Loucy (cell line): ENCODE measurements around the gene PADI1.

Experiments used
- H2AFZ ChIP-seq: fragments of 200-600 bp; sonication (generic); 2 replicates; pipeline ENCODE4 v1.6.0; 2016; ENCODE audit warnings: antibody characterized with exemption, mild to moderate bottlenecking, low read length, moderate library complexity
- H3F3A ChIP-seq: fragments of 200-600 bp; 2 replicates; pipeline ENCODE4 v1.6.0; 2016; ENCODE audit warnings: antibody characterized with exemption, low read depth, mild to moderate bottlenecking
- H3K27me3 ChIP-seq: fragments of 200-600 bp; sonication (generic); 2 replicates; pipeline ENCODE4 v1.6.1; 2014; ENCODE audit warnings: low read length, mild to moderate bottlenecking; ENCODE audit not compliant: insufficient read depth, poor library complexity, severe bottlenecking
- H3K36me3 ChIP-seq: fragments of 200-600 bp; sonication (generic); 2 replicates; pipeline ENCODE4 v1.6.1; 2016; ENCODE audit warnings: low read length; ENCODE audit not compliant: insufficient read depth
- H3K4me1 ChIP-seq: fragments of 200-600 bp; sonication (generic); 2 replicates; pipeline ENCODE4 v1.5.1; 2014; ENCODE audit warnings: low read length, mild to moderate bottlenecking; ENCODE audit not compliant: insufficient read depth, poor library complexity, severe bottlenecking
- H3K4me2 ChIP-seq: fragments of 200-600 bp; sonication (generic); 2 replicates; pipeline ENCODE4 v1.6.0; 2014; ENCODE audit warnings: antibody characterized with exemption, low read length, low read depth, mild to moderate bottlenecking; ENCODE audit not compliant: poor library complexity, severe bottlenecking
- H3K4me3 ChIP-seq: fragments of 200-600 bp; sonication (generic); 2 replicates; pipeline ENCODE4 v1.5.1; 2014; ENCODE audit warnings: low read length, mild to moderate bottlenecking, mixed read lengths; ENCODE audit not compliant: poor library complexity, severe bottlenecking
- H3K79me2 ChIP-seq: fragments of 200-600 bp; sonication (generic); 2 replicates; pipeline ENCODE4 v1.6.1; 2014; ENCODE audit warnings: low read length; ENCODE audit not compliant: insufficient read depth
- H3K9ac ChIP-seq: fragments of 200-600 bp; sonication (generic); 2 replicates; pipeline ENCODE4 v1.6.0; 2014; ENCODE audit warnings: mild to moderate bottlenecking, low read depth, low read length, moderate library complexity; ENCODE audit not compliant: poor library complexity, severe bottlenecking
- H3K9me2 ChIP-seq: fragments of 200-600 bp; sonication (generic); replicated peaks from 2 replicates; pipeline ENCODE4 v1.6.1; 2016; ENCODE audit warnings: low read depth, low read length, mixed read lengths
- H3K9me3 ChIP-seq: fragments of 200-600 bp; sonication (generic); 2 replicates; pipeline ENCODE4 v1.6.1; 2014; ENCODE audit warnings: mild to moderate bottlenecking, antibody characterized with exemption, low read length, low read depth; ENCODE audit not compliant: insufficient read depth
- H4K20me1 ChIP-seq: fragments of 200-600 bp; sonication (generic); 2 replicates; pipeline ENCODE4 v1.6.0; 2014; ENCODE audit warnings: antibody characterized with exemption, low read length, mild to moderate bottlenecking; ENCODE audit not compliant: insufficient read depth, poor library complexity, severe bottlenecking
- EZH2phosphoT487 ChIP-seq: fragments of 200-600 bp; IDR thresholded peaks from 2 replicates; pipeline ENCODE4 v1.6.1; 2018; ENCODE audit warnings: antibody characterized with exemption, mild to moderate bottlenecking, moderate library complexity, borderline replicate concordance
- TF ChIP-seq, protein P1 (sequence below): fragments of 200-600 bp; sonication (generic); conservative IDR thresholded peaks from 2 replicates; pipeline ENCODE4 v1.5.1; 2014; ENCODE audit warnings: mild to moderate bottlenecking, antibody characterized with exemption, low read length

PADI1 gene

DNA sequence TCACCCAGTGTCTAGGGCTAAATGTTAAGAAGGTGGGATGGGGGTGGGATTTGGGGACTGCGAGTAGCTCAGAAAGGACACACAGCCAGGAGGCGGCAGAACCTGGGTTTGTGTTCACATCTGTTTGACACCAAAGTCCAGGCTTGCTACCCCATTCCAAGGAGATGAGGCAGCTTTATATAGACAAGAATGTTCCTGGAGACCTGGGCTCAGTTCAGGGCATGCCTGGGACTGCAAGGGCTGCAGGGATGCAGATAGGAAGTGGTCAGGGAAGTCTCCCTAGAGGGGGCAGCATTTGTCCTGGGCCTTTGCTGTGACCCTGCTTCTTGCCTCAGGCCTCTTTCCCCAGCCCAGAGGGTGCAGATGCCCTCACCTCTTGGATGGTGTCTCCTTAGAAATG lies 60.2 kb downstream of the PADI1 start:
- Histone ChIP-seq H3K4me1 (no peaks in the 10 kb centered on the region), H3K4me2 (no peak overlapping the region), H3K9ac (no peak overlapping the region), H3K9me2 (no peaks in the 10 kb centered on the region), H3K36me3 (no peaks in the 10 kb centered on the region), H3F3A (no peaks in the 10 kb centered on the region), H3K9me3 (no peaks in the 10 kb centered on the region), H2AFZ (no peak overlapping the region), H3K27me3 (no peaks in the 10 kb centered on the region), H3K4me3 (no peak overlapping the region), H3K79me2 (no peaks in the 10 kb centered on the region), H4K20me1 (no peaks in the 10 kb centered on the region)
- TF ChIP-seq, protein P1, sequence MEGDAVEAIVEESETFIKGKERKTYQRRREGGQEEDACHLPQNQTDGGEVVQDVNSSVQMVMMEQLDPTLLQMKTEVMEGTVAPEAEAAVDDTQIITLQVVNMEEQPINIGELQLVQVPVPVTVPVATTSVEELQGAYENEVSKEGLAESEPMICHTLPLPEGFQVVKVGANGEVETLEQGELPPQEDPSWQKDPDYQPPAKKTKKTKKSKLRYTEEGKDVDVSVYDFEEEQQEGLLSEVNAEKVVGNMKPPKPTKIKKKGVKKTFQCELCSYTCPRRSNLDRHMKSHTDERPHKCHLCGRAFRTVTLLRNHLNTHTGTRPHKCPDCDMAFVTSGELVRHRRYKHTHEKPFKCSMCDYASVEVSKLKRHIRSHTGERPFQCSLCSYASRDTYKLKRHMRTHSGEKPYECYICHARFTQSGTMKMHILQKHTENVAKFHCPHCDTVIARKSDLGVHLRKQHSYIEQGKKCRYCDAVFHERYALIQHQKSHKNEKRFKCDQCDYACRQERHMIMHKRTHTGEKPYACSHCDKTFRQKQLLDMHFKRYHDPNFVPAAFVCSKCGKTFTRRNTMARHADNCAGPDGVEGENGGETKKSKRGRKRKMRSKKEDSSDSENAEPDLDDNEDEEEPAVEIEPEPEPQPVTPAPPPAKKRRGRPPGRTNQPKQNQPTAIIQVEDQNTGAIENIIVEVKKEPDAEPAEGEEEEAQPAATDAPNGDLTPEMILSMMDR: no peak
- no peak for TF ChIP-seq EZH2phosphoT487

- Histone ChIP-seq H3K9me2 (no peaks in the 10 kb centered on the region), H2AFZ (no peak overlapping the region), H3K36me3 (no peaks in the 10 kb centered on the region), H3K27me3 (no peaks in the 10 kb centered on the region), H3K9ac (no peak overlapping the region), H4K20me1 (no peaks in the 10 kb centered on the region), H3K4me3 (no peak overlapping the region), H3K4me1 (no peaks in the 10 kb centered on the region), H3K79me2 (no peaks in the 10 kb centered on the region), H3F3A (no peaks in the 10 kb centered on the region), H3K9me3 (no peaks in the 10 kb centered on the region), H3K4me2 (no peak overlapping the region)
- TF ChIP-seq, protein P1: no peak
- TF ChIP-seq EZH2phosphoT487: no peak
These were observed 61.0 kb downstream of the PADI1 start for GRCh38 chr1:17265950-17266349.

DNA sequence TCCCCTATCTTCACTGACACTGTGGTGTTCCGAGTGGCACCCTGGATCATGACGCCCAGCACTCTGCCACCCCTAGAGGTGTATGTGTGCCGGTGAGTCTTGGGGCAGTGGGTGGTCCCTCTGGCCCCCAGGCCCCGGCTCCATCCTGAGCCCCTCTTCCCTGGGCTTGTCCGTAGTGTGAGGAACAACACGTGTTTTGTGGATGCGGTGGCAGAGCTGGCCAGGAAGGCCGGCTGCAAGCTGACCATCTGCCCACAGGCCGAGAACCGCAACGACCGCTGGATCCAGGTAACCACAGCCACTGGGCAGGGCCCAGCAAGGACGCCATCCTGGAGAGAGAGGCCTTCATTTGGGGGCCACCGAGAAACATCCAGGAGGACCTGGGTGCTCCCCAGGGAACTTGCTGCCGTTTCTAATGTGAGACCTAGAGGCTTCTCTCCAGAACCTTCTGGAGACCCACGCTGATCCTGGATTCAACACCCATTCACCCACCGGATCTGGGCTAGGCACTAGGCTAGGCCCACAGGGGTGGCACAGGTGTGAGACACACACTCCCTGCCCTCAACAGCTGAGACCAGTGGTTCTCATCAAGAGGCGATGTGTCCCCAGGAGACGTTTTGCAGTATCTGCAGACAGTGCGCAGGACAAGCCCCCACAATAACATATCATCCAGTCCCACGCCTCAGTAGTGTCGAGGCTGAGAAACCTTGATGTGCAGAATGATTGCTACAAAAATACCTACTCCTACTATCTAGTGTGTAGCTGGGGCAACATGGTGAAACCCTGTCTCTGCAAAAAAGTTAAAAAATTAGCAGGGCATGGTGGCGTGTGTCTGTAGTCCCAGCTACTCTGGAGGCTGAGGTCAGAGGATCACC lies 66.2 kb downstream of the PADI1 start:
- H3K9ac ChIP-seq: no peak overlapping the region
- no peaks in the 10 kb centered on the region for H3K27me3 ChIP-seq
- H3K79me2 ChIP-seq: no peaks in the 10 kb centered on the region
- no peak for TF ChIP-seq EZH2phosphoT487
- TF ChIP-seq, protein P1: no peak
- H2AFZ ChIP-seq: no peak overlapping the region
- H3K36me3 ChIP-seq: no peaks in the 10 kb centered on the region
- H4K20me1 ChIP-seq: no peaks in the 10 kb centered on the region
- H3K9me2 ChIP-seq: no peaks in the 10 kb centered on the region
- no peak overlapping the region for H3K4me2 ChIP-seq
- no peaks in the 10 kb centered on the region for H3K9me3 ChIP-seq
- no peaks in the 10 kb centered on the region for H3F3A ChIP-seq
- H3K4me1 ChIP-seq: no peaks in the 10 kb centered on the region
- H3K4me3 ChIP-seq: no peak overlapping the region
